Liver (tissue), 3 donors: ENCODE data around the gene MLLT10.

Source experiments
- CTCF ChIP-seq: fragments of 150-350 bp; IDR thresholded peaks from 2 replicates; pipeline ENCODE4 v1.5.1; 2017; ENCODE audit warnings: improper control_type of control experiment, low read depth, low read length; ENCODE audit not compliant: missing input control
- EGR1 ChIP-seq, 2 donors: IDR thresholded peaks; 2 replicates each; pipeline ENCODE4 v1.6.1; 2016 to 2018; ENCODE audit warnings: antibody characterized with exemption in 2 of 2, low read depth in 2 of 2
- MAX ChIP-seq: IDR thresholded peaks from 2 replicates; pipeline ENCODE4 v1.6.1; 2016; ENCODE audit warnings: antibody characterized with exemption
- TAF1 ChIP-seq: conservative IDR thresholded peaks from 2 replicates; pipeline ENCODE4 v1.6.1; 2016; ENCODE audit warnings: antibody characterized with exemption, mild to moderate bottlenecking
- YY1 ChIP-seq: IDR thresholded peaks from 2 replicates; pipeline ENCODE4 v1.6.1; 2016; ENCODE audit warnings: antibody characterized with exemption, mild to moderate bottlenecking
- ZBTB33 ChIP-seq: IDR thresholded peaks from 2 replicates; pipeline ENCODE4 v1.6.1; 2016; ENCODE audit warnings: antibody characterized with exemption
- TF ChIP-seq, protein P1 (sequence below): IDR thresholded peaks from 2 replicates; pipeline ENCODE4 v1.6.1; 2016; ENCODE audit warnings: antibody characterized with exemption, mild to moderate bottlenecking
- donor health status: healthy.
- donor health status: healthy.

- TF ChIP-seq YY1, result no peak
- no peak for TF ChIP-seq EGR1 (IDR thresholded peaks at IDR 0.05; ENCODE audit: low read depth in 2 of 2)
- no peak for TF ChIP-seq CTCF
- TF ChIP-seq ZBTB33, result no peak
- no peak for TF ChIP-seq MAX
- TF ChIP-seq, protein P1, sequence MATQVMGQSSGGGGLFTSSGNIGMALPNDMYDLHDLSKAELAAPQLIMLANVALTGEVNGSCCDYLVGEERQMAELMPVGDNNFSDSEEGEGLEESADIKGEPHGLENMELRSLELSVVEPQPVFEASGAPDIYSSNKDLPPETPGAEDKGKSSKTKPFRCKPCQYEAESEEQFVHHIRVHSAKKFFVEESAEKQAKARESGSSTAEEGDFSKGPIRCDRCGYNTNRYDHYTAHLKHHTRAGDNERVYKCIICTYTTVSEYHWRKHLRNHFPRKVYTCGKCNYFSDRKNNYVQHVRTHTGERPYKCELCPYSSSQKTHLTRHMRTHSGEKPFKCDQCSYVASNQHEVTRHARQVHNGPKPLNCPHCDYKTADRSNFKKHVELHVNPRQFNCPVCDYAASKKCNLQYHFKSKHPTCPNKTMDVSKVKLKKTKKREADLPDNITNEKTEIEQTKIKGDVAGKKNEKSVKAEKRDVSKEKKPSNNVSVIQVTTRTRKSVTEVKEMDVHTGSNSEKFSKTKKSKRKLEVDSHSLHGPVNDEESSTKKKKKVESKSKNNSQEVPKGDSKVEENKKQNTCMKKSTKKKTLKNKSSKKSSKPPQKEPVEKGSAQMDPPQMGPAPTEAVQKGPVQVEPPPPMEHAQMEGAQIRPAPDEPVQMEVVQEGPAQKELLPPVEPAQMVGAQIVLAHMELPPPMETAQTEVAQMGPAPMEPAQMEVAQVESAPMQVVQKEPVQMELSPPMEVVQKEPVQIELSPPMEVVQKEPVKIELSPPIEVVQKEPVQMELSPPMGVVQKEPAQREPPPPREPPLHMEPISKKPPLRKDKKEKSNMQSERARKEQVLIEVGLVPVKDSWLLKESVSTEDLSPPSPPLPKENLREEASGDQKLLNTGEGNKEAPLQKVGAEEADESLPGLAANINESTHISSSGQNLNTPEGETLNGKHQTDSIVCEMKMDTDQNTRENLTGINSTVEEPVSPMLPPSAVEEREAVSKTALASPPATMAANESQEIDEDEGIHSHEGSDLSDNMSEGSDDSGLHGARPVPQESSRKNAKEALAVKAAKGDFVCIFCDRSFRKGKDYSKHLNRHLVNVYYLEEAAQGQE, result no peak
- no peak for TF ChIP-seq TAF1
Measured at GRCh38 chr10:21494191-21495001, 39.6 kb upstream of the MLLT10 start.
